ENCODE data around the gene COTL1.

GRCh38 chr16:84529607-84530006 lies 88.3 kb downstream of the COTL1 start:
- no peak for TF ChIP-seq EZH2 (IDR thresholded peaks at IDR 0.05; ENCODE audit: insufficient read depth, poor library complexity, severe bottlenecking)
- TF ChIP-seq EZH2phosphoT487 (IDR thresholded peaks at IDR 0.05; ENCODE audit: insufficient read depth, low read depth), result no peak
